NCI-H460 (cell line): ENCODE measurements around the gene EBF3. TPM values are rescaled to one million over a fixed set of nuclear protein-coding genes. Genes with fewer than 3 reads are reported as not detected.
A peak's percentile ranks its signal among the peaks of the same experiment; 100 is the strongest.

Source experiments
- DNase-seq: peaks from one replicate; pipeline ENCODE4 v3.0.0-alpha.2; 2016; ENCODE audit warnings: low read depth; ENCODE audit errors: extremely low read depth
- total RNA-seq: library from RNA; depleted of rRNA; stranded (reverse); fragments of >200 nt; shearing (Covaris generic); gene quantifications from 2 replicates; pipeline ENCODE4 v1.2.3, GENCODE V29; 2014

The EBF3 gene
- total RNA-seq, 1 experiment from 2014 or later, result not detected

GRCh38 chr10:129896860-129897200, 67.2 kb downstream of the EBF3 start:
- DNase-seq, result no peak

- no peak for DNase-seq
These were observed 67.8 kb downstream of the EBF3 start for GRCh38 chr10:129896136-129896859.

GRCh38 chr10:129895811-129896135, 68.3 kb downstream of the EBF3 start:
- DNase-seq, result no peak

GRCh38 chr10:129894698-129895097, 69.4 kb downstream of the EBF3 start:
- no peak for DNase-seq

- DNase-seq, result no peak
These were observed 70.7 kb downstream of the EBF3 start for GRCh38 chr10:129893104-129894089.

GRCh38 chr10:129892548-129893052, 71.5 kb downstream of the EBF3 start:
- no peak for DNase-seq

GRCh38 chr10:129891806-129892205, 72.3 kb downstream of the EBF3 start:
- no peak for DNase-seq

- no peak for DNase-seq
These were observed 73.9 kb downstream of the EBF3 start for GRCh38 chr10:129890170-129890569.

GRCh38 chr10:129888784-129889616, 75.1 kb downstream of the EBF3 start:
- DNase-seq, result peak; percentile 16

- DNase-seq, result no peak
These were observed 75.9 kb downstream of the EBF3 start for GRCh38 chr10:129887986-129888783.

GRCh38 chr10:129887381-129887905, 76.6 kb downstream of the EBF3 start:
- no peak for DNase-seq

GRCh38 chr10:129886263-129886662, 77.8 kb downstream of the EBF3 start:
- DNase-seq, result no peak

- DNase-seq, result no peak
These were observed 78.5 kb downstream of the EBF3 start for GRCh38 chr10:129885526-129885925.

- no peak for DNase-seq
These were observed 79.5 kb downstream of the EBF3 start for GRCh38 chr10:129884398-129885078.

GRCh38 chr10:129883626-129884397, 80.3 kb downstream of the EBF3 start:
- no peak for DNase-seq

GRCh38 chr10:129883029-129883428, 81.0 kb downstream of the EBF3 start:
- no peak for DNase-seq

GRCh38 chr10:129882291-129883010, 81.6 kb downstream of the EBF3 start:
- DNase-seq, result no peak

- no peak for DNase-seq
These were observed 82.4 kb downstream of the EBF3 start for GRCh38 chr10:129881641-129882040.
